AG10803 (cell line): ENCODE results near the gene UCHL1.
"Not testable (repeated sequence)": the region's sequence is repeated elsewhere in the genome, so short reads cannot be mapped to it uniquely, and the experiment has no call there.

ENCODE experiments used
- DNase-seq: peaks from one replicate; pipeline ENCODE4 v3.0.0; 2010; ENCODE audit warnings: low read depth
- H3K4me3 ChIP-seq: 2 replicates; pipeline ENCODE4 v1.5.1; 2011; ENCODE audit warnings: mild to moderate bottlenecking, low read length, control low read depth
- CTCF ChIP-seq: conservative IDR thresholded peaks from 2 replicates; pipeline ENCODE4 v1.5.1; 2011; ENCODE audit warnings: mild to moderate bottlenecking, low read length, control low read depth, inconsistent platforms

Gene UCHL1

GRCh38 chr4:41303372-41304118, 46.8 kb downstream of the UCHL1 start:
- no peak overlapping the region for H3K4me3 ChIP-seq
- DNase-seq: no peak
- TF ChIP-seq CTCF: no peak

GRCh38 chr4:41304221-41304620, 47.5 kb downstream of the UCHL1 start:
- no peak for DNase-seq
- no peak for TF ChIP-seq CTCF
- H3K4me3 ChIP-seq: no peak overlapping the region

GRCh38 chr4:41305476-41305875, 48.7 kb downstream of the UCHL1 start:
- TF ChIP-seq CTCF: no peak
- no peak for DNase-seq
- H3K4me3 ChIP-seq: no peak overlapping the region

- no peak for DNase-seq
- no peak for TF ChIP-seq CTCF
- no peak overlapping the region for H3K4me3 ChIP-seq
Observed at GRCh38 chr4:41307638-41308037, 50.9 kb downstream of the UCHL1 start.

- no peak for TF ChIP-seq CTCF
- DNase-seq: no peak
- H3K4me3 ChIP-seq: no peak overlapping the region
Observed at GRCh38 chr4:41308398-41308797, 51.7 kb downstream of the UCHL1 start.

GRCh38 chr4:41315426-41315825, 58.7 kb downstream of the UCHL1 start:
- H3K4me3 ChIP-seq: not testable (repeated sequence)

GRCh38 chr4:41315862-41316261, 59.1 kb downstream of the UCHL1 start:
- H3K4me3 ChIP-seq: no peak overlapping the region
- DNase-seq: no peak
- TF ChIP-seq CTCF: no peak

More at GRCh38 chr4:41315426-41315825, 58.7 kb downstream of the UCHL1 start:
- DNase-seq: not testable (repeated sequence)
